SK-MEL-5 (cell line): ENCODE measurements around the gene KCNAB1. TPM values are rescaled to one million over a fixed set of nuclear protein-coding genes. Genes with fewer than 3 reads are reported as not detected.
"Not testable (repeated sequence)": the region's sequence is repeated elsewhere in the genome, so short reads cannot be mapped to it uniquely, and the experiment has no call there.

ENCODE experiments used
- DNase-seq: peaks from one replicate; pipeline ENCODE4 v3.0.0-alpha.2; 2016; ENCODE audit warnings: low read depth, low spot score
- in situ Hi-C: cut with HindIII; loops from 2 replicates; pipeline ENCODE4 v1.10.0; 2016; ENCODE audit warnings: low sequenced_read_pairs, high pct_unique_total_duplicates, low pct_unique_long_range_greater_than_20kb
- total RNA-seq: library from RNA; depleted of rRNA; stranded (reverse); fragments of >200 nt; shearing (Covaris generic); gene quantifications from 2 replicates; pipeline ENCODE4 v1.2.3, GENCODE V29; 2014

KCNAB1 gene
- total RNA-seq, 1 experiment from 2014 or later = 0.66 TPM

DNA sequence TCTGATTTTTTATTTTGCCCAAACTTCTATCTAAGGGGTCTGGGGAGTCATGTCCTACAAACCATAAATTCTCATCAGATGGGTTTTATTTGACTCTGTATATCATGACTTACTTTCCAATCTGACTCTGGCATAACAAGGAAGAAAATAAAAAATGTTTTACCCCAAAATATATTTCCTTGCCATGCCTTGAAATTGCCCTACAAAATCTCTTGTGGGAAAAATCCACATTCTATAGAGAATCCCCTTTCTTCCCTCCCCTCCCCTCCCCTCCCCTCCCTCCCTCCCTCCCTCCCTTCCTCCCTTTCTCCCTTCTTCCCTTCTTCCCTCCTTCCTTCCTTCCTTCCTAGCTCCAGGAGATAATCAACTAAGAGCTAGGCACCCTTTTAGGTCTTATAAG lies 110.8 kb downstream of the KCNAB1 start:
- in situ Hi-C loops, DNase-seq: not testable (repeated sequence)

DNA sequence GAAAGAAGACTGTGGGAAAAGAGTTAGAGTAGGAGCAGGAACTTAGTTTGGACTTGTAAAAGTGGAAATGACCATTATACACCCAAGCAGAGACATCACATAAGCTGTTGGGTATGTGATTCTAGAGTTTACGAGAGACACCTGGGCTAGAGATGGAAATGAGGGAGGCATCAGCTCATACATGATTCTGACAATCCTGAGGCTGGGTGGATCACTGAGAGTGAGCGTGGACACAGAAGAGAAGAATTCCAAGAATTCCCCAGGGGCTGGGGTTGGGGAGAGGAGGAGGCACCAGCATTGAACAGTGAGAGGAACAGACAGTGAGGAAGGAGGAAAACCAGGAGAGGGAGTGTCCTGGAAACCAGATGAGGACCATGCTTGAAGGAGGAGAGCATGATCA lies 113.5 kb downstream of the KCNAB1 start:
- in situ Hi-C loops = no loop called here
- DNase-seq = no peak

DNA sequence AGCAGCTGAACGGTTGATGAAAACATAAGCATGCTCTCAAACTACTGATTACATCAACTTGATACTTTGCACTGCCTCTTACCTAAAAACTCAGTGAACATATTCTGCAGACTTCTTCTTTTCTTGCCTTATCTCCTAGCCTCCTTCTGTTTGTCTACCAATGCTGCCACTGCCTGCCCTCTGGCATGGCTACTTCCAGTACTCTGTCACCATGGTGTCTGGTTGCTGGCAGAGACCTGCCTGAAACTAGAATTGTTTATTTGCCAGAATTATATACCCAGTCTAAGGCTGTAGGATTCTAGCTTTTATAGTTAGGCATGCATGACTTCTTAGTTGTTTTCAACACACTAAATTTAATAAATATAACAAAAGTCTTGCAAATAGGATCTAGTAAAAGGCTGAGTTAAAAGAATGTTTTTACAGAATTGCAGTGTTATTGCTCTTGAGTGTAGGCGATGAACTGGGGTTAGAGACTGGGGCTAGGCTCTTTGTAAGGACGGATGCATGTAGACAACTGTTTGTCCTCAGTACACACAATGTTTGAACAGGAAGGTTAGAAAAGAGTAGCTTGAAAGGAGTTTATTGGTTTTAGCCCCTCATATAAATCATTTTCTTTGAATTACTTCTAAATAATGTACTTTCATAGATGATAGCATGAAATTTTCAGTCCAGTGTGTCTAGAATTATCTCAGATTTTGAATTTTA lies 116.3 kb downstream of the KCNAB1 start:
- in situ Hi-C loops = no loop called here
- DNase-seq = no peak

DNA sequence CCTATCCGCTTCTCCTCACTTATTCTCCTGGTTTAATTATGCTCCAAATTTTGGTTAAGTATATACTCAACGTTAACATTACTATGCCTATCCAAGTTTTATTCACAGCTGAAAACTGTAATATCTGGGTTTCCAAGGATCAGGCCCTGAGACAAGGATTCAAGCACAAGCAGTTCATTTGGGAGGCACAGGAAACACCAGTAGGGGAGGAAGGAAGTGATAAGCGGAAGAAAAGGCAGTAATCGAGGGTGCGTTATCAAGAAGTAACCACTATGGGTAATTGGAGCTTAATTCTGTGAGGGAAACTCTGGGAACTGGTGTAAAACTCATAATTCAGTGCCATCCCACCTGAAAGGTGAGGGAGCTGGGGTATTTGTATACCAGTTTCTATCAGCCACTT lies 120.3 kb downstream of the KCNAB1 start:
- in situ Hi-C loops = no loop called here
- no peak for DNase-seq

DNA sequence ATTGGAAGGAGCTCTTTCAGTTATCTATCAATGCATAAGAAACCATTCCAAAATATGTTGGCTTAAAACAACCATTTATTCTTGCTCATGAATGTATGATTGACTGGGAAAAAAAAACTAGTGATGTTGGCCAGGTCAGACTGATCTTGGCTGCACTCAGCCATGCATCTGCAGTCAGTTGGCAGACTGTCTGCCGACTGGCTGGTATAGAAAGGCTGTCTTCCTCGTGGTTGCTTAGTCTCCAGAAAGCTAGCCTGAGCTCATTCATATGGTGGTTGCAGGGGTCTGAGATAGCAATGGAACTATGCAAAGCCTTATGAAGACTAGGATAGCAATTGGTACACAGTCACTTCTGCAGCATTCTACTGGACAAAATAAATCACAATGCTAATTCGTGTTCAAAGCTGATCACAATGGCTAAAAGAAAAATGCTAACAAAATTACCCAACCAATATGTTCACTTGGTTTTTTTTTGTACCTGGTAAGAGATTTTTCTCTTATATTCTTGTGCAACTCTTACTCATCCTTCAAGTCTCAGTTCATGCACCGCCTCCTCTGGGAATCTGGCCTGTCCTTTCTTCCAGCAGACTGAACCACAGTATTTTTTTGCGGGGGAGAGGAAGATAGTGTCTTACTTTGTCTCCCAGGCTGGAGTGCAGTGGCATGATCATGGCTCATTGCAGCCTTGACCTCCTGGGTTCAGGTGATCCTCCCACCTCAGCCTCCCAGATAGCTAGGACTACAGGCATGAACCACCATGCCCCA lies 126.8 kb downstream of the KCNAB1 start:
- DNase-seq = no peak
- in situ Hi-C loops = no loop called here

DNA sequence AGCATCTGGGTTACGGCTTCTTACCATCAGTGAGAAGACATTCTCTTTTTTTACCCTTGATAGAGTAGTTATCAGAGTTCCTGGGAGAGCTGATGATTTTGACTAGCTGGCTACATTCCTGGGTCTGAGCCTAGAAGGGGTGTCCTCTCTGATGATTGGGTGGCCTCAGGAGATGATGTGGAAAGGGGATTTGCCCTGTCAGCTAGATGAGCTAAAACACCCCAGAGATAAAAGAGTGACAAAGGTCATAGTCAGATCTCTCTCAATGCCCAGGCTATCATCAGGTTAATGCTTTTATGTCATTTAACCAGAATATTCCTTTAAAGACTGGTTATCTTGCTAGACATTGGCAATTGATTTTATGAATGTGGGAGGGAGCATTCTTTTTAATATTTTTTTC lies 130.2 kb downstream of the KCNAB1 start:
- in situ Hi-C loops = no loop called here

DNA sequence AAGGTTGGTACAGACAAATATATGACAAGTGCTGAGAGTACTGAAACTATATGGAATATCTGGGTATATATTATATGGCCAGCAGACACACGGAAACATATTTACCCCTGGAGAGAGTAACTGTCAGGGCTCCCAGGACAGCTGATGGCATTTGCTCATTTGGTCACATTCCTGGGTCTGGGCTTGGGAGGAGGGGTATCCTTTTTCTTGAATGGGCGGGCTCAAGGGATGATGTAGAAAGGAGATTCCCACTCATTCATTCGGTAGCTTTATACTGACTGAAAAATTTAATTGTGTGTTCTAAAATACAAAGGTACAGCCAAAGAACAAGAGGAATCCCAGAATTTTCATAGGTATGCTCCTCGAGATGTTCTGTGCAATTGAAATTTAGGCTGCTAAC lies 131.0 kb downstream of the KCNAB1 start:
- in situ Hi-C loops = no loop called here
- no peak for DNase-seq

More for the DNA sequence above, 130.2 kb downstream of the KCNAB1 start:
- DNase-seq = no peak

DNA sequence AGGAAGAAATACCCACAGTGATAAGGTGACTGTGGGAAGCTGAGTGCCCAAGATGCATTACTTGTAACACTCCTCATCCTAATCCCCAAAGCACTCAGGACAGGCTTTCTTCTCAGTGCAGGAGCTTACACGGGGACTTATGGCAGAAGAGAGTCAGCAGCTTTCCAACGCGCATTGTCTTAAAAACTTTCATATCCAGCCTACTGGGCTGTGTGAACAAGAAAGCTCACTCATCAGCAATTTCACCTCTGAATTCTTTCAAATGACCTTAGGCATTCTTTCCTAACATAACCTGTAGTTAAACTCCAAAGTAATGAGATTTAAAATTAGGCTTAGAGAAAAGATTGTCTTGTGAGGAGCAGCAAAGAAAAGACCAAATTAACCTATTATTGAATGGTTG lies 132.3 kb downstream of the KCNAB1 start:
- DNase-seq = no peak
- in situ Hi-C loops = no loop called here

DNA sequence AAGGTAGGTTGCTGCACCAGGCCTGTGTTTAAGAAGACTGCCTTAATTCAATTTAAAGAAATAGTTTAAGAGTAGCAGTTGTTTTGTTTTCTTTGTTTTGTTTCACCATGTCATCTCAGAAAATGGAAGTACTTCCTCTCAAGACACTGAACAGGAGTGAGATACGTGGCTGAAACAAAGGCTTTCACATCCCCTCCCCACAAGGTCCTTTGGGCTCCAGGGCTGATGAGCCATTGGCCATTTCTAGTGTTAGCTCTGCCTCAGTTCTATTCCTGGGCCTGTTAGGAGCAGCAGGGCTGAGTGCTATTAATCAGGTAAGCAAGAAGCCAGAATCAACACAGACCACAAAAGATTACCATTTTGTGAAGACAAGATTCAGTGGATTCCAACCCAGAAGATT lies 132.8 kb downstream of the KCNAB1 start:
- no peak for DNase-seq
- in situ Hi-C loops = no loop called here

DNA sequence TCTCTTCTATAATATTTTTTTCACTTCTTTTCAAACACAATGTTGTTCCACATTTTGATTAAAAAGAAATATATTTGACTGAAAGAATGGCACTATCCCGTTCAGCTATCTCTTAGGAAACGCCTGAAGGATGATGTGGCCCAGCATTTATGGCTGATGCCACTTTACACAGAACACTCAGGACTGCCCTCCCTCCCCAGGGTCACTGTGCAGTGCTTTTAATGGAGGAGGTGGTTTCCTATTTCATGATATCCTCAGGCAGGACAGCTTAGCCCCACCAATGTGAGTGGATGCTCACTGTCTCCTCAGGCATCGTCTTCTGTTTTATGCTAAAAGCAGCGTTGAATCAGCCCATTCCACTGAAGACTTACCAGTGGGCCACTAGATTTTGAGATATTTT lies 135.9 kb downstream of the KCNAB1 start:
- in situ Hi-C loops = no loop called here
- no peak for DNase-seq

DNA sequence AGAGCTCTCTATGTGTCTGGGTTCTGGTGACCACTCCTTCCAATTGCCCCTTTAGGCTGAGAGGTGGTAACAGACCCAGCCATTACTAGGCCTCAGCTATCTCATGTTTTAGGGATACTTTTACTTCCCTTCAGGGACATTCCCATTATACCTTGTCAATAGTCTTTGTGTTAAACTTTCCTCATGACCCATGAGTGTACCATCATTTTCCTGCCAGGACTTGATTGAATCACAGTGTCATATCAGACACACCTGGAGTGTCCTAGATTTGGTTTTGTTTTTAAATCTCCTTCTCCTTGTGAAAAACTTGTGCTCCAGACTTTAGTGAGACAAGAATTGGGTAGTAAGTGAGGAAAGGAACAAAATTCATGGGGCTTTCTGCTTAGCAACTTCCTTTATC lies 136.6 kb downstream of the KCNAB1 start:
- in situ Hi-C loops = no loop called here
- DNase-seq = no peak

DNA sequence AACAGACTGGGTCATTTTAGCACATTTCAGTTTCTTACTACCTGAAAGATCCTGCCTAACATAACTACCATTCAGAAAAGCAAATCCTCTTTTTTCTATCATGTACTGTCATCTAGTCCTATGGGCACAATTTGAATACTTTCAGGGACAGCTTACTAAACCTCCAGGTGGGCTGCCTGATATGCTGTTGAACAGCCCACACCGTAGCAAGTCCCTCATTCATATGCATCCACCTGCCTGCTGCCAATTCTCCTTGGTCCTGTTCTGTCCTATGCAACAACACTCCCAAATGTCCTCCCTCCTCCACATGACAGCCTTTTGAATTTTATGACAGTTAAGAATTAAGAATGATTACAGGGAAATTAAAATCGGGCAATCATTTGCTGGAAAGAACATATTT lies 137.9 kb downstream of the KCNAB1 start:
- in situ Hi-C loops = no loop called here
- no peak for DNase-seq

DNA sequence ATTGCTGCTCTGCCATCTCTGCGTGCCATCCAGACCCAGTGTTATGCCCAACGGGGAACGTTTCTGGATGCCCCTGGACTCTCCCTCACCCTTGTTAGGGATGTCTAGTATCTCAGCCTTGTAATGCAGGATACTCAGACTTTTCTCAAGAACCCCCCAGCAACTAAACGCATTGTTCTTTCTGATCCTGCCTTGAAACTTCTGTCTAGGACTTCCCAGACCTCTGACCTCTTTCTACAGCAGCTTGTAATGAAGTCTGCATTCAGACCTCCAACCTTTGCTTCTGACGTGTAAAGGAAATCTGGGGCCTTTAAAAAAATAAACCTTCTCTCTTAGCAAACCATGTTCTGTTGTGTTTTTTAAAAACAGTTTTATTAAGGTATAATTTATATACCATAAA lies 139.5 kb downstream of the KCNAB1 start:
- DNase-seq = no peak
- in situ Hi-C loops = no loop called here

DNA sequence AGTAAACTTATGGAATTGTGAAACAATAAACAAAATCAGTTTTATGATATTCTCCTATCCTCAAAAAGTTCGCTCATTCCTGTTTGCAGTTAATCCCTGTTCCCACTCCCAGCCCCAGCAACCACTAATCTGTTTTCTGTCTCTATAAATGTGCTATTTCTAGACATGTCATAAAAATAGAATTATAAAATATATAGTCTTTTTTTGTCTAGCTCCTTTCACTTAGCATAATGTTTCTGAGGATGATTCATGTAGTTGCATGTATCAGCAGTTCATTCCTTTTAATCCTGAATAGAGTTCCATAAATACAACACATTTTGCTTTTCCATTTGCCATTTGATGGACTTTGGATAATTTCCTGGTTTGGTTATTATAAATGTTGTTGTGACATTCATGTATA lies 140.0 kb downstream of the KCNAB1 start:
- in situ Hi-C loops = no loop called here

DNA sequence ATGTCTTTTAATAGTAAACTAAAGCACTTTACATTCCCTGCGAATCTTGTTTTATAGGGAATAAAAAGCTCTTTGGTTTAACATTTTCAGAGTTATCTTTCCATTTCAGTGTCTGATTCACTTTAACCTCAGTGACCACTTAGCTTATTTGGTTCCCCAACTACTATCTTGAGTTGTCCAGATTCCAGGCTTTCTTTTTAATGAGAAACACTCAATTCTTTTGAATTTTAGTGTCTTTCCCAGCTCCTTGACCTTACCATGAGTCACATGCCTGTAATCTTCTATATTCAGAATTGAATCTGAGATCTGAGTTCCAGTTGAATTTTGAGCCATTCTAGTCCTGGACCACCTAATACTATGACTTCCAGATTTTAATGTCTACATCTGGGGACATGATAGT lies 144.4 kb downstream of the KCNAB1 start:
- DNase-seq = no peak
- in situ Hi-C loops = no loop called here

More for the DNA sequence above, 140.0 kb downstream of the KCNAB1 start:
- no peak for DNase-seq

DNA sequence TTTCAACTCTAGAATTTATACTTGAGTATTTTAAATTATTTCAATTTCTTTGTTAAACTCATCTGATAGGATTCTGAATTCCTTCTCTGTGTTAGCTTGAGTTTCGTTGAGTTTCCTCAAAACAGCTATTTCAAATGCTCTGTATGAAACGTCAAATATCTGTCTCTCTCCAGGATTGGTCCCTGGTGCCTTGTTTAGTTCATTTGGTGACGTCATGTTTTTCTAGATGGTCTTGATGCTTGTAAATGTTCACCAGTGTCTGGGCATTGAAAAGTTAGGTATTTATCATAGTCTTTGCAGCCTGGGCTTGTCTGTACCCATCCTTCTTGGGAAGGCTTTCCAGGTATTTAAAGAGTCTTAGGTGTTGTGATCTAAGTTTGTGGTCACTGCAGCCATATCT lies 151.1 kb downstream of the KCNAB1 start:
- no peak for DNase-seq
- in situ Hi-C loops = no loop called here

DNA sequence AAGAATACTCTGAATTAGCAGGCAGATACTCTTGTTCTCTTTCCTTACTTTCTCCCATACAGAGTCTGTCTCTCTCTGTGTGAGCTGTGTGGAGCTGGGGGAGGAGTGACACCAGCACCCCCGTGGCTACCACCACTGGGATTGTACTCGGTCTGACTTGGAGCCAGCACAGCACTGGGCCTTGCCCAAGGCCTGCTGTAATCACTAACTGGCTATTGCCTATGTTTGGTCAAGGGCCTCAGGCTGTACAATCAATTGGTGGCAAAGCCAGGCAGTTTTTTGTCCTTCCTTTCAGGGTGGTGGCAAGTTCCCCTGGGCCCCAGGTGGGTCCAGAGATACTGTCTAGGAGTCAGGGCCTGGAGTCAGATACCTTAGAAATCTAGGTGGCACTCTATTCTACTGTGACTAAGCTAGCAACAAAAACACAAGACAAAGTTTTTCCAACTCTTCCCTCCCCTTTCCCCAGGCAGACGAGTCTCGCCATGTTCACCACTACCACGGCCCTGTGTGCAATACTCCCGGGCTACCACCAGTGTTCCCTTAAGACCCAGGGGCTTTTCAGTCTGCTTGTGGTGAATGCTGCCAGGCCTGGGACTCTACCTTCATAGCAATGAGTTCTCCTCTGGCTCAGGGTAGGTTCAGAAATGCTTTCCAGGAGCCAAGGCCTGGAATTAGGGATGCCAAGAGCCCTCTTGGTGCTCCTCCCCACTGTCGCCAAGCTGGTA lies 151.8 kb downstream of the KCNAB1 start:
- DNase-seq = no peak
- in situ Hi-C loops = no loop called here

DNA sequence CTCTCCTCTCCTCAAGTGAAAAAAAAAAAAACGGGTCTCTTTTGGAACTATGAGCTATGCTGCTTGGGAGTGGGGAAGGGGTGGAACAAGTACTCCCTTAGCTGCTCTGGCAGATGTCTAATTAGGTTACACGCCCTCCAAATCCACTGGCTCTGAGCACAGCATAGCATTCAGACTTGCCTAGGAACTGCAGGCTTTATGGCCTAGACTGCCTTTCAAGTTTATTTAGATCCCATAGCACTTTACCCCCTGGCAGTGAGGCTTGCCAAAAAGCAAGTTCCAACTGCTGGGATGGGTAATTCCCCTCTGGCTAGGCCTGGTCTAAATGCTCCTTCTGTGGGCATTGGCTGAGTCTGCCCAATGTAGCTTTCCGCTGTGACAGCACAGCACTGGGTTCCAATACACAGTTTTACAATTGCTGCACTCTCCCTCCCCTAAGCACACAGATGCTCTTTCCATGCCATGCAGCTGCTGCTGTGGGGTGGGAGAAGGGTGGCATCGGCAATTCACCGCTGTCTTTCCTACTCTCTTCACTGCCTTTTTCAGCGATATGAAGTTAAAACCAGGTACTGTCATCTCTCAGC lies 152.8 kb downstream of the KCNAB1 start:
- in situ Hi-C loops = no loop called here
- DNase-seq = no peak
